Lung (tissue), 12 donors: ENCODE results near the gene TENM4. TPM values are rescaled to one million over a fixed set of nuclear protein-coding genes. Genes with fewer than 3 reads are reported as not detected.
A peak's percentile ranks its signal among the peaks of the same experiment; 100 is the strongest.

Source experiments
- ATAC-seq: fragments of 200-7000 bp; cut with Tn5 transposase; one replicate; pipeline ENCODE4 v1.9.1; 2020; ENCODE audit warnings: moderate number of reproducible peaks; ENCODE audit not compliant: insufficient read depth, low FRiP score
- DNase-seq, 3 donors: peaks; one replicate each; pipeline ENCODE4 v3.0.0-alpha.2; 2013 to 2017
- H3K27ac ChIP-seq, 2 donors: one replicate each; pipeline ENCODE4 v1.5.1; 2013; ENCODE audit warnings: mild to moderate bottlenecking in 2 of 2, moderate library complexity in 2 of 2, control low read depth in 1 of 2, inconsistent platforms in 1 of 2, low read depth in 1 of 2, low read length in 1 of 2
- H3K27me3 ChIP-seq, 3 donors: one replicate each; pipeline ENCODE4 v1.5.1; 2013; ENCODE audit warnings: low read length in 2 of 3; ENCODE audit not compliant: control insufficient read depth in 3 of 3, insufficient read depth in 3 of 3
- H3K36me3 ChIP-seq, 4 donors: one replicate each; pipeline ENCODE4 v1.5.1; 2013; ENCODE audit warnings: low read length in 4 of 4, mild to moderate bottlenecking in 1 of 4, moderate library complexity in 1 of 4; ENCODE audit not compliant: control insufficient read depth in 4 of 4, insufficient read depth in 4 of 4
- H3K4me1 ChIP-seq, 5 donors: one replicate each; pipeline ENCODE4 v1.5.1; 2013; ENCODE audit warnings: low read length in 5 of 5, mild to moderate bottlenecking in 2 of 5, moderate library complexity in 1 of 5; ENCODE audit not compliant: control insufficient read depth in 5 of 5, insufficient read depth in 5 of 5
- H3K4me3 ChIP-seq: one replicate; pipeline ENCODE4 v1.5.1; 2013; ENCODE audit warnings: mild to moderate bottlenecking, control low read depth, moderate library complexity
- H3K9ac ChIP-seq, 2 donors: one replicate each; pipeline ENCODE4 v1.5.1; 2013; ENCODE audit warnings: low read length in 2 of 2, control low read depth in 1 of 2; ENCODE audit not compliant: insufficient read depth in 1 of 2
- H3K9me3 ChIP-seq, 4 donors: one replicate each; pipeline ENCODE4 v1.5.1; 2013; ENCODE audit warnings: low read length in 3 of 4, mild to moderate bottlenecking in 1 of 4, moderate library complexity in 1 of 4; ENCODE audit not compliant: control insufficient read depth in 4 of 4, insufficient read depth in 3 of 4
- CTCF ChIP-seq: IDR thresholded peaks from 2 replicates; pipeline ENCODE4 v1.5.1; 2012; ENCODE audit warnings: mild to moderate bottlenecking; ENCODE audit errors: control extremely low read depth, extremely low read depth
- WGBS, 2 donors: extraction: QIAGEN DNeasy Blood & Tissue Kit; methylation state at CpG; one replicate each; pipeline ENCODE4 v1.1.7; 2013; 5-methylcytosine and 5-hydroxymethylcytosine counted together
- polyA plus RNA-seq, 2 donors: library from polyadenylated mRNA; stranded (reverse); fragments of 200-250 nt; gene quantifications; one replicate each; pipeline ENCODE4 v1.2.1, GENCODE V29; 2013
- total RNA-seq, 2 donors: library from RNA; depleted of rRNA in 1 of 2; stranded (reverse); fragments of >200 nt in 1 of 2; gene quantifications; one replicate each; pipeline ENCODE4 v1.2.1, GENCODE V29; 2014 to 2021
- donor health status: control.
- donor health status: control.
- donor health status: Bipolar disorder and iron deficiency.
- donor health status: healthy.
- donor health status: DM: yes; HTN: yes; CAD: no.

TENM4 gene
- total and polyA plus RNA-seq, 4 donors = 0.28 to 16.4 (median 3.2) TPM

GRCh38 chr11:79404806-79405205 lies 36.0 kb downstream of the TENM4 start:
- no peak overlapping the region for H3K4me3 ChIP-seq
- DNase-seq (no peak), ATAC-seq (no peak)
- H3K36me3 ChIP-seq = no peaks in the 10 kb centered on the region
- 62 to 63% methylated on average over 3 of the region's 3 CpGs for WGBS, 2 donors
- H3K4me1 ChIP-seq = peaks cover 0 to 10% (median 2%) of the 10 kb centered on the region in 5 donors
- no peaks in the 10 kb centered on the region for H3K27me3 ChIP-seq
- peaks cover 0 to 4% (median 0%) of the 10 kb centered on the region in 4 donors for H3K9me3 ChIP-seq
- no peak for TF ChIP-seq CTCF
- H3K27ac ChIP-seq = no peak overlapping the region
- H3K9ac ChIP-seq = no peak overlapping the region

- DNase-seq = peak in 2 of 3 donors; percentile 51 to 84
- no peak for ATAC-seq
- 30 to 33% methylated on average over 2 of the region's 2 CpGs for WGBS, 2 donors
Observed at GRCh38 chr11:79404325-79404724, 36.5 kb downstream of the TENM4 start.

GRCh38 chr11:79403839-79404238 lies 37.0 kb downstream of the TENM4 start:
- ATAC-seq (no peak), DNase-seq (no peak)
- Histone ChIP-seq H3K9me3 (peaks cover 0 to 5% (median 0%) of the 10 kb centered on the region in 4 donors), H3K27me3 (no peaks in the 10 kb centered on the region), H3K9ac (no peak overlapping the region), H3K36me3 (no peaks in the 10 kb centered on the region), H3K4me3 (no peak overlapping the region), H3K27ac (no peak overlapping the region), H3K4me1 (peaks cover 0 to 16% (median 2%) of the 10 kb centered on the region in 5 donors)
- TF ChIP-seq CTCF = no peak
- 91 to 94% methylated on average over 1 of the region's 1 CpG for WGBS, 2 donors

More at GRCh38 chr11:79404325-79404724, 36.5 kb downstream of the TENM4 start:
- H3K4me3 ChIP-seq = no peak overlapping the region
- H3K36me3 ChIP-seq = no peaks in the 10 kb centered on the region
- H3K9ac ChIP-seq = no peak overlapping the region
- TF ChIP-seq CTCF = no peak
- H3K27ac ChIP-seq = no peak overlapping the region
- no peaks in the 10 kb centered on the region for H3K27me3 ChIP-seq
- H3K4me1 ChIP-seq = peaks cover 0 to 15% (median 2%) of the 10 kb centered on the region in 5 donors
- H3K9me3 ChIP-seq = peaks cover 0 to 4% (median 0%) of the 10 kb centered on the region in 4 donors

- WGBS, 2 donors = 80 to 84% methylated on average over 3 of the region's 3 CpGs
- H3K27ac ChIP-seq = no peak overlapping the region
- peaks cover 0 to 16% (median 2%) of the 10 kb centered on the region in 5 donors for H3K4me1 ChIP-seq
- DNase-seq (no peak), ATAC-seq (no peak)
- H3K9me3 ChIP-seq = peaks cover 0 to 7% (median 0%) of the 10 kb centered on the region in 4 donors
- TF ChIP-seq CTCF = no peak
- no peaks in the 10 kb centered on the region for H3K36me3 ChIP-seq
- no peak overlapping the region for H3K9ac ChIP-seq
- no peaks in the 10 kb centered on the region for H3K27me3 ChIP-seq
- H3K4me3 ChIP-seq = no peak overlapping the region
Observed at GRCh38 chr11:79402912-79403311, 37.9 kb downstream of the TENM4 start.
